RPMI7951 (cell line): ENCODE results near the gene COL11A2. TPM values are rescaled to one million over a fixed set of nuclear protein-coding genes. Genes with fewer than 3 reads are reported as not detected.
A peak's percentile ranks its signal among the peaks of the same experiment; 100 is the strongest.

Experiments used
- DNase-seq: peaks from one replicate; pipeline ENCODE4 v3.0.0-alpha.2; 2012; ENCODE audit warnings: low read depth
- total RNA-seq: library from RNA; depleted of rRNA; stranded (reverse); fragments of >200 nt; shearing (Covaris generic); gene quantifications from 2 replicates; pipeline ENCODE4 v1.2.3, GENCODE V29; 2014

The COL11A2 gene
- total RNA-seq, 1 experiment from 2014 or later: 0.12 TPM

DNA sequence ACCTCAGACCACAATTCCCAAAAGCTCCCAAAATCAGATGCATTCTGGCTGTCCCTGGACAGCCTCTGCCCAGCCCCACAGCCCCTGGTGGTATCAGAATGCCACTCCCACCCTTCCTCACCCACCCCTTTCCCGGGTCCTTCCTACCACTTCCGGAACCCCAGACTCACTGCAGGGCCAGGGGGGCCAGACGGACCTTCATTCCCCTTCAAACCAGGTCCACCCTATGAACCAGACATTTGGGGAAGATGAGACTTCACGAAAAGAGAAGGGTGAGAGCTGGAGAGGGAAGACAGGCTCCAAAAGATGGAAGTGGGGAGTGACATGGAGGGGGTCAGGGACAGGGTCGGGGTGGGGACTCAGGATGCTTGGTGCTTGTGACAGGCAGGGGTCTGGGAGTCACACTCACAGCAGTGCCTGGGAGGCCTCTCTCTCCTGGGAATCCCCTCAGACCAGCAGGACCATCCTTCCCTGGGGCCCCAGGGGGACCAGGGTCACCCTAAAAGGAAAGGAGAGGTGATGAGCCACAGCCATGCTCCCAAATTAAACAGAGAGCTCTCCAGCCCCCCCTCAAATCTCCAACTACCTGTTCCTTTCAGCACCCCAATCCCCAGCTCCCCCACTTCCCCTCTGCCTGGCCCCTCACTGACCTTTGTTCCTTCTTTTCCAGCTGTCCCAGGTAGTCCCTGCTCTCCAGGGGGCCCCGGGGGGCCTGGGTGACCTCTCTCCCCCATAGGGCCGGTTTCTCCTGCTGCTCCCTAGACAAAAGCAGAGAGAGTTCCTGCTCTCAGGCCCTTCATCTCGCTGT is 20.2 kb downstream of the COL11A2 start:
- no peak for DNase-seq

DNA sequence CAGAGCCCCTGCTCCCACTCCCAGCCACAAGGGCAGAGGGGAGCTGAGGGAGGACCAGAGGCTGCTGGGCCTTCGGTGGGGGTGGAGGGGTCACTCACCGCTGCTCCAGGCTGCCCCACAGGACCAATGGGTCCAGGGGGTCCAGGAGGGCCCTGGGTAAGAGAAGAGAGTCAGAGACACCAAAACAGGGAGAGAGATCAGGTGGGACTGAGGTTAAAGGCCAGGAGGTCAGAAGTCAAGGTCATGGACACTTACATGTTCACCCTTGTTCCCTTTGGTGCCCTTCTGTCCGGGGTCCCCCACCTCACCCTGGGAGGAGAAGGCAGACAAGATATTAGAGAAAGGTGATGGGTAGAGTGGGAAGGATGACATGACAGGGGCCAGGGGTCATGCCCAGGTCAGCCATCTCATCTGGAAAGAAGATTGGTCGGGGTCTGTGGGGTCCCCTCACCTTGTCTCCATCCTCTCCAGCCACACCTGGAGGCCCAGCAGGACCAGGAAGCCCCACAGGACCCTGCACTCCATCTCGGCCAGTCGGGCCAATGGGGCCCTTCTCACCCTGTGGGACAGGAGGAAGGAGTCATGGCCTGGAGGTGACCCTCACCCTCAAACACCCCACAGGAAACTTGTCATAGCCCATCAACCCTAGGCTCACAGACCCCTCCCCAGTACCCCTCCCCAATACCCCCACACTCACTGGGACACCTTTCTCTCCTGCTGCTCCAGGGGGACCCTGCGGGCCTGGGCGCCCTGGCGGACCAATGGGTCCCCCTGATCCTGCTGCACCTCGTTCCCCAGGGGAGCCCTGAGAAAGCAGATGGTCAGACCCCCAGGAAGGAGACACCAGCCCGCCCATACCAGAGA is 21.0 kb downstream of the COL11A2 start:
- no peak for DNase-seq

- DNase-seq: no peak
These were observed 21.9 kb downstream of the COL11A2 start for GRCh38 chr6:33170176-33171015.

DNA sequence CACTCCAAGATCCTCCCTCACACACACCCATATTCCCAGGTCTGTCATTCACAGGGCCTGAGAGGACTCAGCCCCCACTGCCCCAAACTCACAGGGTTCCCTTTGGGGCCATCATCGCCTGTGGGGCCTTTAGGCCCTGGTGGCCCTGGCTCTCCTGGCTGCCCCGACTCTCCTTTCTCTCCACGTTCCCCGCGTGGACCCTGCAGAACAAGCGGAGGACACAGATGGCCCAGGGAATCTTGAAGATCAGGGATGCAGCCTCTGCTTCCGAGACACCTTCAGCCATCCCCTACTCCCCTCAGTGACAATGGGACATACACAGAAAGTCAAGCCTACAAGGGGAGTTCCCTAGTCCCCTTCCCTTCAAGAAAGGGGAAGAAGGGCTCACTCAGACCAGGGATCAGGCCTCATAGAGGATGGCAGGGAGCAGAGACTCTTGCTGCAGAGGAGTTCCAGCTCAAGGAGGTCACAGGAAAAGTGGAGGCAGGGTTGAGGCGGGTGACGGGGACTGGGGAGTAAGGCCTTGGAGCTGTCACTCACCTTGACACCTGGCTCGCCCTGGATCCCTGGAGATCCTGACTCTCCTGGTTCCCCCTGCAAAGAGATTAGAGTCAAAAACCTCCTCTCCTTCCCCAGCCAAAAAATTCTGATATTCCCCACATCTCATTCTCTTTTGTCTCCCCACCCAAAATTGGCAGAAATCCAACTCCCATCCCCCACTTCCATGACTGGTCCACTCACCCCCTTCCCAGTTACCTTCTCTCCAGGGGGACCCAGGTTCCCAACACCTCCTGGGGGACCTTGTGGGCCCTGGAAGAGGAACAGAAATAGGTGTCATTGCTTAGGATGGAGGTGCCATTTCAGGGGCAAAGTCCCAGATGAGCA is 22.7 kb downstream of the COL11A2 start:
- no peak for DNase-seq

GRCh38 chr6:33168639-33169038 is 23.6 kb downstream of the COL11A2 start:
- DNase-seq: no peak

GRCh38 chr6:33168284-33168601 is 24.0 kb downstream of the COL11A2 start:
- no peak for DNase-seq

- no peak for DNase-seq
These were observed 24.6 kb downstream of the COL11A2 start for GRCh38 chr6:33167374-33168283.

- no peak for DNase-seq
These were observed 25.5 kb downstream of the COL11A2 start for GRCh38 chr6:33166811-33167210.

DNA sequence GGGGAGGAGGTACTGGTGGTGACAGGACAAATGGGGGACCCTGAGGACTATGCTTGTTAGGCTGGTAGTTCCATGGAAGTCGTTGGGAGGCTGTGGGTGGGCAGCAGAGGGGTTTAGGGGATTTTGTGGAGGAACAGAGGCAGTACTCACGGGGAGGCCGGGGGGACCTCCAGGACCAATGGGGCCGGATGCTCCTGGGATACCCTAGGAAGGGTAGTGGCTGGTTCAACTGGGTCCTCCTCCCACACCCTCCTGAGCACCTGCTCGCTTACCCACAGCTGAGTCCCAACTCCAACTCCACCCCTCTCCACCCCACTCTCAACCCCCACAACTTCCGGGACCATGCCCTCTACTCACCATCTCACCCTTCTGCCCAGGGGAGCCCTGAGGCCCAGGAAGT is 25.9 kb downstream of the COL11A2 start:
- DNase-seq: no peak

DNA sequence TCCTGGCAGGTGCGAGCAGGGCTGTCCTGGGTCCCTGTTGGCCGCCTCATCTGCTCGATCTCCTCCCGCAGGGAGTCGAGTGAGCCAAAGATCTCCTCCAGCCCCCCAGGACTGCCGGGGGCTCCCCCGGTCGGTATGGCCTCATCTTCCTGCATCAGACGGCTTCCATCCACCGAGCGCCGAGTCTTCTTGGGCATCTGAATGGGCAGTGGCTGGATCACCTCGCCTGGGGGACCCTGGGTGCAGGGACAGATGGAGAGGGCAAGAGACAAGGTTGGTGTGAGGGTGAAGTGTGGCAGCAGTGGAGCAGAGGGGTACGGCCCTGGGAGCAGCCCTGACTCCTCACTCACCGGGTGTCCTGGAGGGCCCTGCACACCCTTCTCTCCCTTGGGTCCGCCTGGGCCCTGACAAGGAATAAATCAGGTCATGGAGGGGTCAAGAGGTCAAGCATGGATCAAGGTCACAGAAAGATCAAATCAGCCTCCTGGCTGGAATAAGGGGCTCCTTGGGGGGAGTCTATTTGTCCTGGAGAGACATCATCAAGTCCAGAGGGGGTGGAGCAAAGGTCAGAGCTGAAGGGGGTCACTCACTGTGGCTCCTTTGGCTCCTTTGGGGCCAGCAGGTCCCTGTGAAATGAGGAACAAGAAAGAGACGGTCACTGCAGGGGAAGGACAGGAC is 26.5 kb downstream of the COL11A2 start:
- DNase-seq: no peak

GRCh38 chr6:33164665-33165373 is 27.4 kb downstream of the COL11A2 start:
- no peak for DNase-seq

DNA sequence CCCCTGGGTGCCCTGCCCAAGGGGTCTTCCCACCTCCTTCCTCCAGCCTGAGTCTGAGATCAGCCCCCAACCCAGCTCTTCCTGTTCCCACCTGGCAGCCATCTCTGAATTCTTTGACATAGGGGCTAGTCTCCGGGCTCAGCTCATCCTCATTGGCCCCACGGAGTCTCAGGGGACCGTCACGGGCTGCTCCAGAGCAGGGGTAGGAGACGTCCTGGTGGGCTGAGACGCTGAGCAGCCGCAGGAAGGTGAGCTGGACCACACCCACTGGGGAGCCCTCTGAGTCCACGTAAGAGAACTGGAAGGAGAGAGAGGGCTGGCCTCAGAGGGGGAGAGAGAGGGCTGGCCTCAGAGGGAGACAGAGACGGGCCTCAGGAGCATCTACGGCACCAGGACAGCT is 28.1 kb downstream of the COL11A2 start:
- DNase-seq: no peak

- DNase-seq: no peak
These were observed 28.7 kb downstream of the COL11A2 start for GRCh38 chr6:33163540-33163939.

- peak; percentile 67 for DNase-seq
These were observed 30.6 kb downstream of the COL11A2 start for GRCh38 chr6:33161354-33162331.

- DNase-seq: peak; percentile 97
These were observed 31.4 kb downstream of the COL11A2 start for GRCh38 chr6:33160728-33161344.

DNA sequence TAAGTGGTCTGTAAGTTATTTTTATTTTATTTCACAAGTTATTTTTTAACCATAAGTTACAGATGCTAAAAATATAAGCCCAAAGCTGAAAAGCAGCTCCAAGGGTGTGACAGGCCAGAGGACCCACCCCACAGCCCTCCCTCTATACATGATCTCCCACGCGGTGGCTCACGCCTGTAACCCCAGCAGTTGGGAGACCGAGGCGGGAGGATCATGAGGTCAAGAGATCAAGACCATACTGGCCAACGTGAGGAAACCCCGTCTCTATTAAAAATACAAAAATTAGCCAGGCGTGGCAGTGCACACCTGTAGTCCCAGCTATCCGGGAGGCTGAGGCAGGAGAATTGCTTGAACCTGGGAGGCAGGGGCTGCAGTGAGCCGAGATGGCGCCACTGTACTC is 32.2 kb downstream of the COL11A2 start:
- no peak for DNase-seq

DNA sequence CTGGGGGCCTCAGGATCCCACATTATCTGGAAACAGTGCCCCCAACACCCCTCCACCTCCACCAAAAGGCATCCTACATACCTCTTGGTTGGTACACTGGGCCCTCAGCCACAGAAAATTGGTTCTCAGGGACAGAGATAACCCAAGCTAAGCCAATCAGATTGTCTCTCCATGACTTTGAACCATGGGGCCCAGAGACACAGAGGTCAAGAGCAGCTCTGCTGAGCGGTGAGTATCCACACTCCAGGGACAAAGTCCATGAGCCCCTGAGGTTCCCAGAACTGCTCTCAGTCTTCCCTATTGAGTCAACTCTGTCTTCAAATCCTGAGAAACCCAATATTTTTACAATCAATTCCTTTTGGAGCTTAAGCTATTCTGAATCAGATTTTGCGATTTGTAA is 35.3 kb downstream of the COL11A2 start:
- no peak for DNase-seq
